Lung (tissue), 12 donors: Measurements from ENCODE around the gene TP53AIP1. TPM values are rescaled to one million over a fixed set of nuclear protein-coding genes. Genes with fewer than 3 reads are reported as not detected.

Experiments
- ATAC-seq: fragments of 200-7000 bp; cut with Tn5 transposase; one replicate; pipeline ENCODE4 v1.9.1; 2020; ENCODE audit warnings: moderate number of reproducible peaks; ENCODE audit not compliant: insufficient read depth, low FRiP score
- DNase-seq, 3 donors: peaks; one replicate each; pipeline ENCODE4 v3.0.0-alpha.2; 2013 to 2017
- H3K27ac ChIP-seq, 2 donors: one replicate each; pipeline ENCODE4 v1.5.1; 2013; ENCODE audit warnings: mild to moderate bottlenecking in 2 of 2, moderate library complexity in 2 of 2, control low read depth in 1 of 2, inconsistent platforms in 1 of 2, low read depth in 1 of 2, low read length in 1 of 2
- H3K27me3 ChIP-seq, 3 donors: one replicate each; pipeline ENCODE4 v1.5.1; 2013; ENCODE audit warnings: low read length in 2 of 3; ENCODE audit not compliant: control insufficient read depth in 3 of 3, insufficient read depth in 3 of 3
- H3K36me3 ChIP-seq, 4 donors: one replicate each; pipeline ENCODE4 v1.5.1; 2013; ENCODE audit warnings: low read length in 4 of 4, mild to moderate bottlenecking in 1 of 4, moderate library complexity in 1 of 4; ENCODE audit not compliant: control insufficient read depth in 4 of 4, insufficient read depth in 4 of 4
- H3K4me1 ChIP-seq, 5 donors: one replicate each; pipeline ENCODE4 v1.5.1; 2013; ENCODE audit warnings: low read length in 5 of 5, mild to moderate bottlenecking in 2 of 5, moderate library complexity in 1 of 5; ENCODE audit not compliant: control insufficient read depth in 5 of 5, insufficient read depth in 5 of 5
- H3K4me3 ChIP-seq: one replicate; pipeline ENCODE4 v1.5.1; 2013; ENCODE audit warnings: mild to moderate bottlenecking, control low read depth, moderate library complexity
- H3K9ac ChIP-seq, 2 donors: one replicate each; pipeline ENCODE4 v1.5.1; 2013; ENCODE audit warnings: low read length in 2 of 2, control low read depth in 1 of 2; ENCODE audit not compliant: insufficient read depth in 1 of 2
- H3K9me3 ChIP-seq, 4 donors: one replicate each; pipeline ENCODE4 v1.5.1; 2013; ENCODE audit warnings: low read length in 3 of 4, mild to moderate bottlenecking in 1 of 4, moderate library complexity in 1 of 4; ENCODE audit not compliant: control insufficient read depth in 4 of 4, insufficient read depth in 3 of 4
- WGBS, 2 donors: extraction: QIAGEN DNeasy Blood & Tissue Kit; methylation state at CpG; one replicate each; pipeline ENCODE4 v1.1.7; 2013; 5-methylcytosine and 5-hydroxymethylcytosine counted together
- polyA plus RNA-seq, 2 donors: library from polyadenylated mRNA; stranded (reverse); fragments of 200-250 nt; gene quantifications; one replicate each; pipeline ENCODE4 v1.2.1, GENCODE V29; 2013
- total RNA-seq, 2 donors: library from RNA; depleted of rRNA in 1 of 2; stranded (reverse); fragments of >200 nt in 1 of 2; gene quantifications; one replicate each; pipeline ENCODE4 v1.2.1, GENCODE V29; 2014 to 2021
- TF ChIP-seq, protein P1 (sequence below): IDR thresholded peaks from 2 replicates; pipeline ENCODE4 v1.5.1; 2012; ENCODE audit warnings: mild to moderate bottlenecking; ENCODE audit errors: control extremely low read depth, extremely low read depth
- donor health status: control.
- donor health status: control.
- donor health status: Bipolar disorder and iron deficiency.
- donor health status: healthy.
- donor health status: DM: yes; HTN: yes; CAD: no.

Gene TP53AIP1
- total and polyA plus RNA-seq, 4 donors: 0.16 to 1.8 (median 1.0) TPM

DNA sequence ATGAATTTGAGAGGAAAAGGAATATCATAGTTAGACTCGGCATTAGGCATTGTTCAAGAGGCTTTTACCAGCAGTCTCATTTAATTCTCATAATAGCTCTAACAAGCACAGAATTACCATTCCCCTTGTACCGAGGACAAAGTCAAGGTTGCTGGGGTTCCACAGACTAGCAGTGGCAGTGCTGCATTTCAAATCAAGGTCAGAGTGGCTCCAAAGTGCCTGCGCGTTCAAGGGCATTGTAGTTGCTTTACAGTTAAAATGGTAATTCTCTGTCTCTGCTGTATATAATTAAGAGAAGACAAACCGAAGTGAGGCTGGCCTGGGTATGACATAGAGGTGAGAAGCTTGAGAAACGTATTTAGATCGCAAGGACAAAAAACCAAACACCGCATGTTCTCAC, 40.4 kb upstream of the TP53AIP1 start:
- TF ChIP-seq, protein P1, sequence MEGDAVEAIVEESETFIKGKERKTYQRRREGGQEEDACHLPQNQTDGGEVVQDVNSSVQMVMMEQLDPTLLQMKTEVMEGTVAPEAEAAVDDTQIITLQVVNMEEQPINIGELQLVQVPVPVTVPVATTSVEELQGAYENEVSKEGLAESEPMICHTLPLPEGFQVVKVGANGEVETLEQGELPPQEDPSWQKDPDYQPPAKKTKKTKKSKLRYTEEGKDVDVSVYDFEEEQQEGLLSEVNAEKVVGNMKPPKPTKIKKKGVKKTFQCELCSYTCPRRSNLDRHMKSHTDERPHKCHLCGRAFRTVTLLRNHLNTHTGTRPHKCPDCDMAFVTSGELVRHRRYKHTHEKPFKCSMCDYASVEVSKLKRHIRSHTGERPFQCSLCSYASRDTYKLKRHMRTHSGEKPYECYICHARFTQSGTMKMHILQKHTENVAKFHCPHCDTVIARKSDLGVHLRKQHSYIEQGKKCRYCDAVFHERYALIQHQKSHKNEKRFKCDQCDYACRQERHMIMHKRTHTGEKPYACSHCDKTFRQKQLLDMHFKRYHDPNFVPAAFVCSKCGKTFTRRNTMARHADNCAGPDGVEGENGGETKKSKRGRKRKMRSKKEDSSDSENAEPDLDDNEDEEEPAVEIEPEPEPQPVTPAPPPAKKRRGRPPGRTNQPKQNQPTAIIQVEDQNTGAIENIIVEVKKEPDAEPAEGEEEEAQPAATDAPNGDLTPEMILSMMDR: no peak
- H3K27ac ChIP-seq: no peak overlapping the region
- peaks cover 4 to 20% (median 7%) of the 10 kb centered on the region in 4 donors for H3K36me3 ChIP-seq
- no peaks in the 10 kb centered on the region for H3K4me1 ChIP-seq
- no peak overlapping the region for H3K9ac ChIP-seq
- H3K9me3 ChIP-seq: no peaks in the 10 kb centered on the region
- H3K4me3 ChIP-seq: no peak overlapping the region
- ATAC-seq (no peak), DNase-seq (no peak)
- H3K27me3 ChIP-seq: no peaks in the 10 kb centered on the region
- 89 to 96% methylated on average over 8 of the region's 8 CpGs for WGBS, 2 donors

DNA sequence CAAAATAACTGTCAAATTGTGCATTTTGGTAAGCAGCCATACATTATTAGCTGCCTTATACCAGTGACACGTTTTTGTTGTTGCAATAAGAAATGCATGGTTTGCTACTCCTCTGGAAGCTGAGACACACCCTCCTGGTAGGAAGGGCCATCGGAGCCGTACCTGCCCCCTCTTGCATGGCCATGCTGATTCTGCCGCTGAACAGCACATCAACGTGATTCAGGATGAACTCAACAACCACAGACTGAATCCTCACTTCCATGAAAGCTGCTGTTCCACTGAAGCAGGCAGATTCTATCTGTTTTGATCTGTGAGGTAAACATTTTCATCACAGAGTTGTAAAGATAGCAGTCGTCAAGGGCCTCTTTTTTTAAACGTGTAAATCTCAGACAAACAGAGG, 38.6 kb upstream of the TP53AIP1 start:
- Histone ChIP-seq H3K27me3 (no peaks in the 10 kb centered on the region), H3K4me1 (no peaks in the 10 kb centered on the region), H3K9me3 (no peaks in the 10 kb centered on the region), H3K27ac (no peak overlapping the region), H3K36me3 (peaks cover 6 to 25% (median 10%) of the 10 kb centered on the region in 4 donors), H3K9ac (no peak overlapping the region), H3K4me3 (no peak overlapping the region)
- WGBS, 2 donors: 81 to 82% methylated on average over 7 of the region's 7 CpGs
- ATAC-seq: no peak
- TF ChIP-seq, protein P1: no peak
- no peak for DNase-seq

DNA sequence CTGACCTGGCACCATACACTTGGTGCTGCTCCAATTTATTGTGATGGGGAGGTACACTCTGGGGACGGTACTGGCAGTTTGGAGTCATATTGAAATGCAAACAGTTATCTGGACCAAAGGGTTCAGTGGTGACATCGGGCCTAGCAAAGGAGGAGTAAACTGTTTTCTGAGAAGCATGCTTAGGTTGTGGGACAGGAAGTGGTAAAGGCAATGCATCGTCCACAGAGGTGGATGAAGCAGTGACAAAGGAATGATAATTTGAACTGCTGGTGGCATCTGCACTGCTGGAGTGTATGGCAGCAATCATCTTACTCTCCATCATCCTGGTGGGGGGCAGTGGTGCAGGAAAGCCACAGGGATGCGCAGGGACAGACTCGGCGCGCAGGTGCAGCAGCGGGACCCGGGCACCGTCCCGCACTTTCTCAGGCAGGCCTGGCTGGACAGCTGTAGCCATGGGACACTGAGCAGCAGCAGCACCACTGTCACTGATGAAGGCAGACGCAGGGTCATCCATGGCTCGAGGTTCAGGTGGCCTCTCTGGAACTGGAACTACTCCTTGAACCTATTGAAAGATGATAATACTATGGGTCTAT, 28.0 kb upstream of the TP53AIP1 start:
- H3K4me3 ChIP-seq: no peak overlapping the region
- peaks cover 0 to under 1% (median 0%) of the 10 kb centered on the region in 5 donors for H3K4me1 ChIP-seq
- 93 to 94% methylated on average over 13 of the region's 13 CpGs for WGBS, 2 donors
- no peaks in the 10 kb centered on the region for H3K9me3 ChIP-seq
- no peak overlapping the region for H3K9ac ChIP-seq
- ATAC-seq: no peak
- TF ChIP-seq, protein P1: no peak
- no peak overlapping the region for H3K27ac ChIP-seq
- H3K36me3 ChIP-seq: peaks cover 27 to 45% (median 32%) of the 10 kb centered on the region in 4 donors
- no peak for DNase-seq
- no peaks in the 10 kb centered on the region for H3K27me3 ChIP-seq

DNA sequence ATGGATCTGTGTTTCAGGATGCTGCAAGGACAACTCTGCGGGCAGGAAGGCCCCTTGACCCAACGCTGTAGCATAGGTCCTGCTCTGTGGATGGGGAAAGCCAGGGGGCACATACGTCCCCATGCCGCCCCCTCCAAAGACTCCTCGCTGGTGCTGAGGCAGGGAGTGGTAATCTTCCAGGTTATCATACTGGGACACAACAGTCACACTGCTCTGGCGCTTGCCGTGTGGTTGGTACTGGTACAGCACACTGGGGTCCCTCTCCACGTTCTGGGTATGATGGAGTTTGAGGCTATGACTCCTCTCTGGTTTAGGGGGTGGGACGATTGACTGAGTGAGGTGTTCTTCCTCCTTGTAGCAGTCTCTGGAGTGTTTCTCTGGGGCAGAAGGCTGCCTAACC, 26.2 kb upstream of the TP53AIP1 start:
- H3K36me3 ChIP-seq: peaks cover 20 to 38% (median 25%) of the 10 kb centered on the region in 4 donors
- 94 to 95% methylated on average over 9 of the region's 9 CpGs for WGBS, 2 donors
- ATAC-seq (no peak), DNase-seq (no peak)
- no peaks in the 10 kb centered on the region for H3K27me3 ChIP-seq
- H3K4me1 ChIP-seq: peaks cover 0 to 6% (median 0%) of the 10 kb centered on the region in 5 donors
- H3K9ac ChIP-seq: no peak overlapping the region
- H3K27ac ChIP-seq: no peak overlapping the region
- H3K9me3 ChIP-seq: no peaks in the 10 kb centered on the region
- H3K4me3 ChIP-seq: no peak overlapping the region
- TF ChIP-seq, protein P1: no peak
